Stimulated activated CD8-positive, alpha-beta memory T cell treated with anti-CD3 and anti-CD28 coated beads, Interleukin-4, amount 100 ng/mL, for 1 hour (primary cell): Measurements from ENCODE around the gene ISLR2.
"Not testable (repeated sequence)": the region's sequence is repeated elsewhere in the genome, so short reads cannot be mapped to it uniquely, and the experiment has no call there.

ENCODE experiments used
- DNase-seq, 2 donors: peaks; one replicate each; pipeline ENCODE4 v3.0.0-alpha.2; 2020; ENCODE audit warnings: low read depth in 2 of 2, low spot score in 1 of 2

The ISLR2 gene

GRCh38 chr15:74156678-74157411 is 26.5 kb downstream of the ISLR2 start:
- no peak for DNase-seq

DNA sequence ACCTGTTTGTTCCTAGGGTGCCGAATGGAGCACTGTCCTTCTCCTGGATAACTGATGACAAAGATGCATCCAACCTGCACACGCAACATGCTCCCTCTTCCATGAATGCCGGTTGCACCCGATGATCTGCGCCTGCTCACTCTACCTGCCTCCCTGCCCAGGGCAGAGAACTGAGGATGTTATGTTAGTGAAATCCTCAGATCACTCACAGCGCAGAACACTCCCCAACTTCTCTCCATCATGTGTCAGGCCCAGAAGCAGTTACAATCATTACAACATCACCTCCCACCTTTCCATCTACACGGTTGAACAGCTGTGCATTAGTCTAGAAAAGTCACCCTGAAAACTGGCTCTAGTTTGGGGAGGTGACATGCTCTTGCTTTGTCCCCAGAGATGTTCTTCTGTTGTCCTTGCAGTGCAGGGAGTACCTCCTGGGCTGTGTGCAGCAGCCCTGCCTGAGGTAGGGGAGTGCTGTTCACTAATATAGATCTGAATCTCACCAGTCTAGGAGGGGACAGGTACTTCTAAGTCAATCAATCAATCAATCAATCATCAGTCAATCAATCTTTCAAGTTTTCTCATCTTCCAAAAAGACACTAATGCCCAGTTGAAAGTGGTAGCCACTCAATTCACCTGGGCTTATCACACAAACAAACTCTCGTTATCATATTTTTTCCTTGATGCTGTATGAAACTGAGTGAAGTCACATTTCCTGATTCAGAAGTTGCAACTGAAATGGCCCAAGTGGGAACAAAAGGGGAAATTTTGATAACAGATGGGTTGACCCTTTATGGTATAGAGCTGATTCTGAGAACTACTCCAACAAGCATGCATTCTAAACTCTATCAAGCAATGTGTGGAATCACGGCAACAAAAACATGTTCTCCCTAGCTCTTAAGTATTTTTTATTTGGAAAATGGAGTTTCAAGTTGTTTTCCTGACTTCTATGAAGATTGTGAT is 27.8 kb downstream of the ISLR2 start:
- DNase-seq, result no peak

GRCh38 chr15:74158855-74159650 is 28.7 kb downstream of the ISLR2 start:
- DNase-seq, result no peak

DNA sequence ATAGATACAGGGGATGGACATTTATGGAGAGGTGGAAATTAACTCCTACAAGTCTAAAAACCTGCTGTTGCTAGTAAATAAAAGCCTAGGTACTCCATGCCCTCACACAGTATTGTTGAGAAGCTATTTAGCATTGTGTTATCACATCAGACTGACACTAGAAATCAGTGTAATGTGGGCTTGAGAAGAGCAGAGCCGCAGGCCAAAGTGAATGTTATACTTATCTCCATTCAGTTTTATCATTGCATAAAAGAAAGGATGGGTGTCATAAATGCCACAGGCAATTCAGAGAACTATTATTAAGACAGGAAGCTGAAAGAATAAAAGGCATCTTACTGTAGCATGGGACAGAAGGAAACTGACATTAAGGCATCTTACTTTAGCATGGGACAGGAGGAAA is 29.4 kb downstream of the ISLR2 start:
- no peak for DNase-seq

DNA sequence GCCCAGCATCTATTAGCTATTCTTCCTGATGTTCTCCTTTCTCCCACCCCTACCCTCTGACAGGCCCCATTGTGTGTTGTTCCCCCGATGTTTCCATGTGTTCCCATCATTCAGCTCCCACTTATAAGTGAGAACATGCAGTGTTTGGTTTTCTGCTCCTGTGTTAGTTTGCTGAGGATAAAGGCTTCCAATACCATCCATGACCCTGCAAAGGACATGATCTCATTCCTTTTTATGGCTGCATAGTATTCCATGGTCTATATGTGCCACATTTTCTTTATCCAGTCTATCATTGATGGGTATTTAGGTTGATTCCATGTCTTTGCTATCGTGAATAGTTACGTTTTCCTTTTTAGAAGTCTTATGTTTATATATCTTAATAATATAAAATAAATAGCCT is 30.0 kb downstream of the ISLR2 start:
- not testable (repeated sequence) for DNase-seq

- not testable (repeated sequence) for DNase-seq
Observed at GRCh38 chr15:74162195-74162536, 31.8 kb downstream of the ISLR2 start.

GRCh38 chr15:74165461-74165860 is 35.1 kb downstream of the ISLR2 start:
- no peak for DNase-seq

- DNase-seq, result no peak
Observed at GRCh38 chr15:74167891-74168331, 37.5 kb downstream of the ISLR2 start.

GRCh38 chr15:74168711-74169126 is 38.3 kb downstream of the ISLR2 start:
- DNase-seq, result no peak

DNA sequence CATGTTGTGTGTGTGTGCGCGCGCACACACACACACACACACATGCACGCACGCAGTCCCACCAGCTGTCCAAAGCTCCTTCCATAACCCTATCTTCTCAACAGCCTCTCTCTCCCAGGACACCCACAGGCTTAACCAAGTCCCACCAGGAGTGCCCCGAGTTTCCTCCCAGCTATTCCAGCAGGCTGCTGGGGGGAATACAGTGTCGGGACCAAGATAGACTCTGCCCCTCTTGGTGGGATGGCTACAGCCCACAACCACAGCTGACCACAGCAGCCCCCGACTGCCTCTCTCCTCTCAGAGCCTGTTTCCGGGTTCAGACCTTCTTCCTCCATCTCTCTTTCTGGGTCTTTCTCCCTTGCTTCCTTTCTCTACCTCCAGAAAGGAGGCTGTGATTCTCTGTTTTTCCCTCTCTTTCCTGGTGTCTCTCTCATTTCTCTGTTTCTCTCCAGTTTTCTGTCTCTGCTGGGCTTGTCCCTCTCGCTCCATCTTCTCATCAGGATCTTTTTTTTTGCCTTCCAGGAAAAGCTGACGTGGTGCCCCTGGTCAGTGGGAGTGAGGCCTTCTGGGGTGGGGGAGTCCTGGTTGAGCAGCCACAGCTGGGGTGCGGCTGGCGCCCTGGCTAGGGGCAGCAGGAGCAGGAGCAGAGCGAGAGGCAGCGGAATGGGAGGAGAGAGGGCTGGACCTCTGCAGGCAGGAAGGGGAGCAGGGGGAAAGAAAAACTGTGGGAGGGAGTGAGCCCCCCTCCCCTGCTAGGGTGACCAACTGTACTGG is 39.9 kb downstream of the ISLR2 start:
- DNase-seq, result no peak

DNA sequence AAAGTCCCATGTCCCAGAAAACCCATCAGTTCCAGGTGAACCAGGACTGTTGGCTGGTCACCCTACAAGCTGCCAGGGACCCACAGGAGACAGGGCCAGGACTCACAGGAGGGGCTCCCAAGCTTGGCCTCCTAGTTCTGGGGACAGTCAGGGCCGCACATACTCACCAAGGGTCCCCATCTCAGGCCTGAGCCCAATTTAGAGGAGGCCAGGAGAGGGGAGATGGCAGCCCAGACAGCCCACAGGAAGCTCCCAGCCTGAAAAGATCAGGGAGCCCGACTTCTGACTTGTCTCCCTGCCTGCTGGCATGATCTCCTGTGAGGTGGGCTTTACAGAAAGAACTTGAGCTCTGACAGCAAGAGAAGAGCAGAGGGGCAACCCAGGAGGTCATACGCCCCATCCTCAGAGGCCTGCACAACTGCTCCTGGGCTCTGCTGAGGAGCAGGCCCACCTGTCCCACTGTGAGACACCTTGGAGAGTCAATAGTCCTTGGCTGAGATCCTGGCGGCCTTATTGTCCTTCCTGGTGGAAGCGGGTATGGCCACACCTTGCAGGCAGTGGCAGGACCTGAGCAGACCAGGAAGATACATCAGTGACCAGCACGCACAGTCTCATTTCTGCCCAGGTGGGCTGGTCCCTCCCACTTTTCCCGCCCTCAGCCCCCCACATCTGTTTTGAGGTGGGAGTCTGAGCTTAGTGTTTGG is 40.6 kb downstream of the ISLR2 start:
- no peak for DNase-seq

DNA sequence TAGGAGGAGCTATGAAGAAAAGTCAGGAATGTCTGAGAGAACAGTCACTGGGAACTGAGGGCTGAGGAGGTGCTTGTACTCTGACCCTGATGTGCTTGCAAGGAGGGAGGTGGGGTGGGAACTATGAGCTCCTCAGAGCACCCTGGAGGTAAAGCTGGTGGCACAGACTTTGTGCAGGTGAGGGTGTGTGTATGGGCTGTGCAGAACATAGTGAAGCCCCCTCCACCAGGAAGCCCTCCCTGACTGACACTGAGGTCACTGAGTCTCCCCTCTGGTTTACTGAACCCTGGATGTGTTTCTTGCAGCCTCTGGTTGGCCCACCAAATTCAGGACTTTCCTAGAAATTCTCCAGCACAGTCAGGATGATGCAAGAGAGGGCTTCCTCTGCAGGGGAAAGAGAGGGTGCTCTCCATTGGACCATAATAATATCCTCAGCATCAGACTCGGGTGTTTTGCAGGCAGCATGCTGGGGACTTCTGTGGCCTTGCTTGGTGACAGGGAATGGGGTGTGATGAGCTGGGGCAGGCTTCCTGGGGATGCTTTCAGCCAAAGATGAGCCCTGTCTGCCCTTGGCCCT is 41.7 kb downstream of the ISLR2 start:
- DNase-seq, result no peak

GRCh38 chr15:74172701-74173379 is 42.5 kb downstream of the ISLR2 start:
- DNase-seq, result no peak

GRCh38 chr15:74173380-74174218 is 43.2 kb downstream of the ISLR2 start, which contains the start of gene ISLR:
ISLR (plus strand) TSS chr15:74173710; CDS start chr15:74174859, 1,149 bp downstream.
- DNase-seq, result no peak

DNA sequence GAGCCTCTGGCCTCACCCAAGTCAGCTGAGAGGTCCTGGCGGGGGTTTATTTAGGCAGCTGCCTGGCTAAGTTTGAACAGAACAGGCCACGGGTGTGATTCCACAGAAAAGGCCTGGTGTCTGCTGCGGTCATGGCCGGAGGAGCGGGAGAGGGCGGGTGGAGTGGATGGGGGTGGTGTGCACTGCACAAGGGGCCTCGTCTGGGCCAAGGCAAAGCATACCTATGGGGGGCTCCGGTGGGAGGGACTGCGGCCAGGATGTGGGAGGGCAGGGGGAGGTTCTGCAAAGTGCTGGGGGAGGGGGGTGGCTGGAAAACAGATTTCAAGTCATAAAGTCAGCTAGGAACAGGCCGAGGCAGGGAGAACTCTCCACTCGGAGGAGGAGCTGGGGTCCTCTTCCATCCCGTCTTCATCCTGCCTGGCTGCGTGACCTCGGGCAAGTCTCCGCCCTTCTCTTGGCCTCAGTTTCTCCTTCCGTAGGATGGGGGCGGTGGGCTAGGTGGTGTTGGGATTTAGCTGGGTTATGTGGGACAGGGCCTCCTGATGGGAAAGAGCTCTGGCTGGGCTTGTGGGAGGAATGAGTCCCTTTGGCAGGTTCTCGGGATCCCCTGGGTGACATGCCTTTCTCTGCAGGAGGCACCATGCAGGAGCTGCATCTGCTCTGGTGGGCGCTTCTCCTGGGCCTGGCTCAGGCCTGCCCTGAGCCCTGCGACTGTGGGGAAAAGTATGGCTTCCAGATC is 44.0 kb downstream of the ISLR2 start:
- DNase-seq, result no peak

GRCh38 chr15:74174958-74175253 is 44.5 kb downstream of the ISLR2 start:
- DNase-seq, result no peak
